DMS 273 treated with DMSO at 0.1 percent for 48 hours (cell line): ENCODE measurements around the gene PFKP.
"Not testable (repeated sequence)": the region's sequence is repeated elsewhere in the genome, so short reads cannot be mapped to it uniquely, and the experiment has no call there.

ENCODE experiments used
- DNase-seq: peaks from one replicate; lab custom pipeline; 2025; lab: John Stamatoyannopoulos, UW

Gene PFKP

GRCh38 chr10:3099291-3100092 is 32.1 kb downstream of the PFKP start:
- no peak for DNase-seq

- no peak for DNase-seq
Observed at GRCh38 chr10:3100093-3100792, 32.9 kb downstream of the PFKP start.

GRCh38 chr10:3100856-3101640 is 33.7 kb downstream of the PFKP start:
- no peak for DNase-seq

DNA sequence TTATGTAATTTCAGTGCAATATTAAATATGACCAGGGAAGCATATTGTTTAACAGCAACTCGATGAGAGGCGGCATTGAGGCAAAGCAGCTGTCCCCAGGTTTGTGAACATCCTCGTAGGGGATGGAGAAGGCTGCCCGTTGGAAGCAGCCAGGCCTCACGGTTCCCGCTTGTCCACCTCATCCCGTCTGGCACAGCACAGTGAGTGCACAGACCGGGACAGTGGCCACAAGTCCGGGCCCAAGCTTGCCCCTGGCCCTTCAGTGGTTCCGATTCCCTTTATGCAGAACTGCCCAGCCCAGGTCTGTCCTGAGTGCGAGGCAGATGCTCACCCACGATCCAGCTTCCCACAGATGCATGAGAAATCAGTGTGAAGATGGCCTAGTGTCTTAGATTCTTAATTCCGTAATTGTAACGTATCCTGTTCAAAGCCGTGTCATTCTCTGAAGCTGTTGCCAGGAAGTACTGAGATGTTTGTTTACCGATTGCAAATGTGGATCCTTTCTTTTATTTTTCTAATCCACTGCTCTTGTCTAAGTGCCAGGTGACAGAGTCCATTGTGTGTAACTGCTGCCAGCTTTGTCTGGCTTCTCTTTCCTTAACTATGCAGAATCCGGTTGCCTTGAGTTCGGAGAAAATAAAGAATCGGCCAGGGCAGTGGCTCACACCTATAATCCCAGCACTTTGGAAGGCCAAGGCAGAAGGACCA is 35.5 kb downstream of the PFKP start:
- no peak for DNase-seq

DNA sequence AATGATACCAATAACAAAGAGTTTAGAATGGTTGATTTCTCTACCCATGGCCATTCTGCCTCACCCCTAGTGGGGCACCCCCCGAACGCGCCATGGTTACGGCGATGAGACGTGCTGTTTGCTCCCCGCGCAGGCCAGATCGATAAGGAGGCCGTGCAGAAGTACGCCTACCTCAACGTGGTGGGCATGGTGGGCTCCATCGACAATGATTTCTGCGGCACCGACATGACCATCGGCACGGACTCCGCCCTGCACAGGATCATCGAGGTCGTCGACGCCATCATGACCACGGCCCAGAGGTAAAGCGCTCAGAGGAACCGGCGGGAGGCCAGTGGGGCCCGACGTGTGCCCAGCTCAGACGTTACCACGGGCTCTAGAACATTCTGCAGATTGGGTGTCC is 36.3 kb downstream of the PFKP start:
- no peak for DNase-seq

GRCh38 chr10:3104251-3104918 is 37.0 kb downstream of the PFKP start:
- DNase-seq, result no peak

DNA sequence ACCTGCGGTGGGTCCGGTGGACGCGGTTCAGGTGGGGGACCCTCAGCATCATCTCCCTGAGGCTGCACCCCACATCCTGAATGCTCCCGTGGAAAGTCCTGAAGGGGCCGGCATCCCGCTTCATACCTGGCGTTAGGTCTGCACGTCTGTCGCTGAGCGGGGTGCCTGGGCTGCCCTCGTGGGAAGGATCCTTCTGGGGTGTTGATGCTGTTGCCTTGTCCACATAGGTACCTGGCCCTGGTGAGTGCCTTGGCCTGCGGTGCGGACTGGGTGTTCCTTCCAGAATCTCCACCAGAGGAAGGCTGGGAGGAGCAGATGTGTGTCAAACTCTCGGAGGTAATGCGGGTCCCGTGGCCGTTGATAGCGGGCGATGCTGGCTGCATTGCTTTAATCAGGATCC is 37.8 kb downstream of the PFKP start:
- DNase-seq, result no peak

- no peak for DNase-seq
Observed at GRCh38 chr10:3105905-3106304, 38.6 kb downstream of the PFKP start.

DNA sequence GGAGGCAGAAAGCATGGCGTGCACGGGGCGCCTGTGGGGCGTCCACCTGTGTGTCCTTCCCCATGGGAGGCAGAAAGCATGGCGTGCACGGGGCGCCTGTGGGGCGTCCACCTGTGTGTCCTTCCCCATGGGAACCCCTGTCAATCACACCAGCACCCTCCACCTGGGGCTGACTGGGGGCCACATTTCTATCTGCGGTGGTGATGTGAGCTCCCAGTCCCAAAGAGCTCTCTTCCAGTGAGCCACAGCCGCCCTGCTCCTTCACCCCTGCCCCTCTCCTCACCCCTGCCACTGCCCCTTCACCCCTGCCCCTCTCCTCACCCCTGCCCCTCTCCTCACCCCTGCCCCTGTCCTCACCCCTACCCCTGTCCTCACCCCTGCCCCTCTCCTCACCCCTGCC is 39.0 kb downstream of the PFKP start:
- DNase-seq, result not testable (repeated sequence)

GRCh38 chr10:3106928-3107425 is 39.6 kb downstream of the PFKP start:
- no peak for DNase-seq

DNA sequence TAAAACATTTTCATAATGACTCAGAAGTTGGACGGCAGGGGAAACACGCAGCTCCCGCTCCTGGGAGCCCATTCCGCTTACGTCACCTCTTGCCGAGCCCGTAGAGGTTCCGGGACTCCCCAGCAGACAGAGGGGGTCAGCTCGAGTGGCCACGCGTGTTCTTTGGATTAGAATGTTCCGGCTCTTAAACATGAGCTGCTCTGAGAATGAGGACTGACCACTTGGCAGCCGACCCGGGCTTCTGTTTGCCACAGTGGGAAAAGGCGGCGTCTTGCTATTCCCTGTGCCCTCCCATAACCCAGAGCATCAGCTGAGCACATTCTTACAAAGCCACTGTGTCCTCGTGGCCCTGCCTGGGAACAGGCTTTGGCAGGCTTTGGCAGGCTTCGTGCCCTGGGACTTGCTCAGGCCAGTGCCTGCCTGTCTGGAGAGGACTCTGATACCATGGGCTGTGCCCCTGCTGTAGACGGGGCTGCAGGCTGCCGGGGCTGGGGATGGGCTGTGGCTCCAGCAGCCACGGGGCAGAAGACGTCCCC is 40.1 kb downstream of the PFKP start:
- DNase-seq, result no peak

DNA sequence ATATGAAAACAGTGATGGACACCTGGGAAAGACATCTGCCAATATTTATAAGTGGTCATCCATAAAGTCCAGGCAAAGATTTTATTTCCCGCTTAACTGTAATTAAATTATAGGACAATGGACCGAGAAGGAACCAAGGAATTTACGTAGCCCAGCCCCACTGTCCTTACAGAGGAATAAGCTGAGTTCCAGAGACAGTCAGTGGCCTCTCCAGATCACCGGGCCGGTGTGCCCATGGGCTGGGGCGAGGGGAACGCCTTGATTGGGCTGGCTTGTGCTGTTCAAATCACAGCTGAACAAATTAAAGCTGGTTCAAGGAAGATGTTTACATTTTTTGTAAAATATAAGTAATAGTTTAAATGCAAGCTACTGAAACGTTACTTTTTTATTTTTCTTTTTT is 40.7 kb downstream of the PFKP start:
- DNase-seq, result no peak

- no peak for DNase-seq
Observed at GRCh38 chr10:3108575-3109105, 41.3 kb downstream of the PFKP start.

- DNase-seq, result no peak
Observed at GRCh38 chr10:3109196-3109595, 41.8 kb downstream of the PFKP start.

- no peak for DNase-seq
Observed at GRCh38 chr10:3109633-3110032, 42.3 kb downstream of the PFKP start.

GRCh38 chr10:3110782-3111620 is 43.7 kb downstream of the PFKP start:
- no peak for DNase-seq

- DNase-seq, result no peak
Observed at GRCh38 chr10:3111621-3112163, 44.3 kb downstream of the PFKP start.

GRCh38 chr10:3113343-3113720 is 46.0 kb downstream of the PFKP start:
- no peak for DNase-seq

DNA sequence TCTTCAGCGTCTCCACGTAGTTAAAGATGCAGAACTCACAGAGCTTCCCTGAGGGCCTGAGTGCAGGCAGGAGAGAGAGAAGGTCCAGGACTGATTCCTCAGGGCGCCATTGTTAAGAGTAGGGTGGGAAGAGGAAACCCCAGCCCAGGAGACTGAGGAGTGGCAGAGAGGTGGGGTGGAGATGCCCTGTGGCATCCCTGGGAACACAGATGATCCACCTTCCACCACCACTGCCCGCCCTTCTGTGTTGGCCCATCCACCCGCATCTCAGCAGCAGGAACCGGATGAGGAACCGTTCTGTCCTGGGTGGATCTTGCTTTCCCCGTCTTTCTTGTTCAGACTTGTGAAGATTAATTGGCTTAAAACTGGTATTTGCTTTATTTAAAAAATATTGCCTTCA is 48.3 kb downstream of the PFKP start:
- no peak for DNase-seq
